Tibial nerve (tissue), 4 donors: ENCODE data around the gene CYB561D2. TPM values are rescaled to one million over a fixed set of nuclear protein-coding genes. Genes with fewer than 3 reads are reported as not detected.

Source experiments
- DNase-seq, 2 donors: peaks; one replicate each; pipeline ENCODE4 v3.0.0-alpha.2; 2019; ENCODE audit warnings: low spot score in 2 of 2
- H3K27ac ChIP-seq, 4 donors: fragments of 200-600 bp; sonication (generic) in 3 of 4; one replicate each; pipeline ENCODE4 v1.5.1; 2017 to 2019; ENCODE audit warnings: mild to moderate bottlenecking in 1 of 4
- H3K27me3 ChIP-seq, 2 donors: fragments of 200-600 bp; sonication (generic) in 1 of 2; one replicate each; pipeline versions ENCODE4 v1.5.1 to v1.6.0; 2017 to 2019
- H3K36me3 ChIP-seq, 3 donors: fragments of 200-600 bp; sonication (generic); one replicate each; pipeline ENCODE4 v1.5.1; 2018 to 2019
- H3K4me1 ChIP-seq, 4 donors: fragments of 200-600 bp; sonication (generic) in 3 of 4; one replicate each; pipeline ENCODE4 v1.5.1; 2017 to 2019
- H3K4me3 ChIP-seq, 4 donors: fragments of 200-600 bp; sonication (generic) in 3 of 4; one replicate each; pipeline ENCODE4 v1.5.1; 2017 to 2019; ENCODE audit warnings: mild to moderate bottlenecking in 1 of 4, moderate library complexity in 1 of 4
- H3K9me3 ChIP-seq, 4 donors: fragments of 200-600 bp; sonication (generic) in 3 of 4; one replicate each; pipeline ENCODE4 v1.5.1; 2017 to 2019
- EP300 ChIP-seq, 2 donors: sonication (generic); formaldehyde crosslinking; IDR thresholded peaks; one replicate each; pipeline ENCODE4 v1.6.1; 2017; ENCODE audit warnings: antibody characterized with exemption in 2 of 2, mild to moderate bottlenecking in 1 of 2
- POLR2A ChIP-seq, 2 donors: fragments of 450-650 bp; IDR thresholded peaks; one replicate each; pipeline ENCODE4 v1.6.1; 2017; ENCODE audit warnings: antibody characterized with exemption in 2 of 2, mild to moderate bottlenecking in 2 of 2, moderate library complexity in 2 of 2
- WGBS, 2 donors: methylation state at CpG; one replicate each; pipeline ENCODE4 v1.1.5; 2018; 5-methylcytosine and 5-hydroxymethylcytosine counted together
- total RNA-seq, 4 donors: library from RNA; depleted of rRNA; stranded (reverse); fragments of >200 nt; gene quantifications; one replicate each; pipeline ENCODE4 v1.1.0, GENCODE V29; 2016
- TF ChIP-seq, protein P1 (sequence below), 5 experiments: fragments of 200-600 bp in 3 of 5; fragments of 450-650 bp in 2 of 5; sonication (generic) in 3 of 5; IDR thresholded peaks; one replicate each; pipeline ENCODE4 v1.5.1; 2016 to 2019; ENCODE audit warnings: antibody characterized with exemption in 5 of 5, mild to moderate bottlenecking in 3 of 5, moderate library complexity in 2 of 5

Gene CYB561D2
- total RNA-seq, 4 donors from 2014 or later, result 16.2 to 21.6 (median 19.2) TPM

DNA sequence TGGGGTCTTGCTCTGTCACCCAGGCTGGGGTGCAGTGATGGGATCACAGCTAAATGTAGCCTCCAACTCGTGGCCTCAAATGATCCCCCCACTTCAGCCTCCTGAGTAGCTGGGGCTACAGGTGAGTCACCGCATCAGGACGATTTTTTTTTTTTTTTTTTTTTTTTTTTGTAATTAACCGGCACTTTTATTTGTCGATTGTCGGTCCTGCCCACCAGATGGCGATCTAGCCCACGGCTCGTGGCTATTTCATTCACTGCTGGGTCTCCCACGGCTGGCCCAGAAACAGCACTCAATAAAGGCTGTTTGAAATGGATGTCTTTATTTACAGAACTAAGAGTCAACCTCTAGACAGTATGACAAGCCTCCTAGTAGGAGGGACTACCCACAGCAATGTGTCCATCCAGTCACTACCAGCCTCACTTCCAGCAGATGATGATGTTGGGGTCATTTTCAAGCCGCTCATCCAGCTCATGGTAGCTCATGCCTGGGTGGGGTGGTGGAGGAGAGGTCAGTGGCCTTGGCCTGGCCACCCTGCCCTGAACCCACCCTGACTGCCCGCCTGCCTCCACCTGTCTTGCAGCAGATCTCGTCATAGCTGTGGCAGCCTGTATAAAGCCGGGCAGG, 3.4 kb upstream of the CYB561D2 start:
- peak in 1 of 2 donors; percentile 62 for DNase-seq
- 10 to 21% methylated on average over 11 to 14 of the region's 14 CpGs for WGBS, 2 donors
- H3K27me3 ChIP-seq, result no peaks in the 10 kb centered on the region
- H3K36me3 ChIP-seq, result peaks cover 0 to 22% (median 0%) of the 10 kb centered on the region in 3 donors
- H3K27ac ChIP-seq, result peak overlapping the region in 1 of 4 donors; percentile 2
- H3K4me1 ChIP-seq, result peaks cover 0 to 59% (median 22%) of the 10 kb centered on the region in 4 donors
- no peak overlapping the region for H3K4me3 ChIP-seq
- H3K9me3 ChIP-seq, result no peaks in the 10 kb centered on the region
- TF ChIP-seq, protein P1, sequence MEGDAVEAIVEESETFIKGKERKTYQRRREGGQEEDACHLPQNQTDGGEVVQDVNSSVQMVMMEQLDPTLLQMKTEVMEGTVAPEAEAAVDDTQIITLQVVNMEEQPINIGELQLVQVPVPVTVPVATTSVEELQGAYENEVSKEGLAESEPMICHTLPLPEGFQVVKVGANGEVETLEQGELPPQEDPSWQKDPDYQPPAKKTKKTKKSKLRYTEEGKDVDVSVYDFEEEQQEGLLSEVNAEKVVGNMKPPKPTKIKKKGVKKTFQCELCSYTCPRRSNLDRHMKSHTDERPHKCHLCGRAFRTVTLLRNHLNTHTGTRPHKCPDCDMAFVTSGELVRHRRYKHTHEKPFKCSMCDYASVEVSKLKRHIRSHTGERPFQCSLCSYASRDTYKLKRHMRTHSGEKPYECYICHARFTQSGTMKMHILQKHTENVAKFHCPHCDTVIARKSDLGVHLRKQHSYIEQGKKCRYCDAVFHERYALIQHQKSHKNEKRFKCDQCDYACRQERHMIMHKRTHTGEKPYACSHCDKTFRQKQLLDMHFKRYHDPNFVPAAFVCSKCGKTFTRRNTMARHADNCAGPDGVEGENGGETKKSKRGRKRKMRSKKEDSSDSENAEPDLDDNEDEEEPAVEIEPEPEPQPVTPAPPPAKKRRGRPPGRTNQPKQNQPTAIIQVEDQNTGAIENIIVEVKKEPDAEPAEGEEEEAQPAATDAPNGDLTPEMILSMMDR (IDR thresholded peaks at IDR 0.05), result peak; percentile 48 to 63 (median 52)
- no peak for TF ChIP-seq EP300 (IDR thresholded peaks at IDR 0.05)

DNA sequence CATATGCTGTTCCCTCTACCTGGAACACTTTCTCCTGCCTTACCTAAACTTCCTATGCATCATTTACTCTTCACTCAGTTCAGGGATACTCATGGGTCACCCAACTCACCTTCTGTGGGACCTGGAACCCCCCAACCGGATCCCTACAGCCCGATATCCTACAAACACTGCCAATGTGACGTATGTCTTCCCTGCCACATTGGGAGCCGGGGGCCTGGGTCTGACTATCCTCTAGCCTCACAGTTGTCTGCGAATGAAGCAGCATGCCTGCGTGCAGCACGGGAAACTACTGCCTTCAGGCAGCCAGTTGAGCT, 492 bp upstream of the CYB561D2 start:
- WGBS, 2 donors, result 1 to 2% methylated on average over 7 of the region's 7 CpGs
- no peaks in the 10 kb centered on the region for H3K27me3 ChIP-seq
- H3K4me1 ChIP-seq, result peaks cover 0 to 77% (median 22%) of the 10 kb centered on the region in 4 donors
- peak overlapping the region; percentile 74 to 96 (median 88) for H3K27ac ChIP-seq
- H3K36me3 ChIP-seq, result peaks cover 0 to 48% (median 10%) of the 10 kb centered on the region in 3 donors
- DNase-seq, result no peak
- no peaks in the 10 kb centered on the region for H3K9me3 ChIP-seq
- TF ChIP-seq POLR2A (IDR thresholded peaks at IDR 0.05) (no peak), EP300 (IDR thresholded peaks at IDR 0.05) (no peak)
- TF ChIP-seq, protein P1 (IDR thresholded peaks at IDR 0.05), result no peak
- peak overlapping the region; percentile 49 to 87 (median 75) for H3K4me3 ChIP-seq

DNA sequence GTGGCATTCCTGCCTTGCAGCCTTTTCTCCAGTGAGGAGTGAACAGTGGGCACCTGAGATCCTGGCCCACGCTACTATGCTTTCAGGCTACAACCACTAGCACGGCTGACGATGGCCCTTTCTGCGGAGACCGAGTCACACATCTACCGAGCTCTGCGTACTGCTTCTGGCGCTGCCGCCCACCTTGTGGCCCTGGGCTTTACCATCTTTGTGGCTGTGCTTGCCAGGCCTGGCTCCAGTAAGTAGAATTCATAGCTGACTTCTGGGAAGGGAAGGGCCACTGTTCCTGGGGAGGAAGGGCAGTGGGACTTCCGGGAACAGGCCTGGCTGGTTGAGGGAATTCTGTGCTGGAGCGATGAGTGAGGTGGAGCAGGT, 648 bp downstream of the CYB561D2 start:
- H3K4me1 ChIP-seq, result peaks cover 0 to 79% (median 29%) of the 10 kb centered on the region in 4 donors
- WGBS, 2 donors, result 56 to 64% methylated on average over 9 to 11 of the region's 11 CpGs
- peak overlapping the region; percentile 74 to 96 (median 88) for H3K27ac ChIP-seq
- peaks cover 0 to 59% (median 12%) of the 10 kb centered on the region in 3 donors for H3K36me3 ChIP-seq
- DNase-seq, result no peak
- no peaks in the 10 kb centered on the region for H3K27me3 ChIP-seq
- TF ChIP-seq EP300 (IDR thresholded peaks at IDR 0.05), result no peak
- TF ChIP-seq, protein P1 (IDR thresholded peaks at IDR 0.05), result no peak
- TF ChIP-seq POLR2A (IDR thresholded peaks at IDR 0.05), result no peak
- H3K9me3 ChIP-seq, result no peaks in the 10 kb centered on the region
- peak overlapping the region; percentile 49 to 87 (median 75) for H3K4me3 ChIP-seq

DNA sequence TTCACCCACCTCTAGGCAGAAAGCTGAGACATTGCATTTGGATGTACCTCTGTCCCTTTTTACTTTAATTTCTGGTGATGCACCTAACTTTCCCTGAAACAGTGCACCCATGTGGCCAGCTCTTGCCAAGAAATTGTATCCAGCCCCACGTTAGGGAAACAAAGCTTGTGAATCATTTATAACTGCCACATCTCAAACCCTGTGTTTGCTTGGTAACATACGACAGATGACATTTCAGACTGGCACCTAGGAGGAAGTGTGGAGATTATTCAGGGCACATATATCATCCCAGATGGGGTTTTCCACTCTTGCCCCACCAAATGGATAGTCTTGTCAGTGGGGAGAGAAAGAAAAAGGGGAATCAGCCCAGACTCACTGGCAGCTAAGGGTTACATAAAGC, 2.1 kb downstream of the CYB561D2 start:
- Histone ChIP-seq H3K27ac (no peak overlapping the region), H3K36me3 (peaks cover 0 to 68% (median 12%) of the 10 kb centered on the region in 3 donors), H3K27me3 (no peaks in the 10 kb centered on the region), H3K9me3 (no peaks in the 10 kb centered on the region), H3K4me1 (peaks cover 5 to 83% (median 43%) of the 10 kb centered on the region in 4 donors), H3K4me3 (no peak overlapping the region)
- TF ChIP-seq, protein P1 (IDR thresholded peaks at IDR 0.05), result no peak
- no peak for DNase-seq
- 34 to 40% methylated on average over 2 of the region's 2 CpGs for WGBS, 2 donors

DNA sequence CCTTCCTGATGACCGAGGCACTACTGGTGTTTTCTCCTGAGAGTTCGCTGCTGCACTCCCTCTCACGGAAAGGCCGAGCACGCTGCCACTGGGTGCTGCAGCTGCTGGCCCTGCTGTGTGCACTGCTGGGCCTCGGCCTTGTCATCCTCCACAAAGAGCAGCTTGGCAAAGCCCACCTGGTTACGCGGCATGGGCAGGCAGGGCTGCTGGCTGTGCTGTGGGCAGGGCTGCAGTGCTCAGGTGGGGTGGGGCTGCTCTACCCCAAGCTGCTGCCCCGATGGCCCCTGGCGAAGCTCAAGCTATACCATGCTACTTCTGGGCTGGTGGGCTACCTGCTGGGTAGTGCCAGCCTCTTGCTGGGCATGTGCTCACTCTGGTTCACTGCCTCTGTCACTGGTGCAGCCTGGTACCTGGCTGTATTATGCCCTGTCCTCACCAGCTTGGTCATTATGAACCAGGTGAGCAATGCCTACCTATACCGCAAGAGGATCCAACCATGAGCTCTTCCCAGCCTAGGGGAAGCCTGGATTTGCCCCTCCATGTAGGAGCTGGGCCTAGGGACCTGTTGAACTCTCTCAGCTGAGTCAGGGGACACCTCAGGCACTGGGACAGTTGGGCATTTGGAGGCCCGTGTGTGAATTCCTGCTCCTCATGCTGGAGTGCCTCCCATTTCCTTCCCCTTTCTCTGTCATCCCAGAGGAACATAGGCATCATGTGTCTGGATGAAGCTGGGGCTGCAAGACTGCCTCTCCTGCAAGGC, 2.8 kb downstream of the CYB561D2 start:
- Histone ChIP-seq H3K36me3 (peaks cover 0 to 62% (median 12%) of the 10 kb centered on the region in 3 donors), H3K4me1 (peaks cover 8 to 83% (median 50%) of the 10 kb centered on the region in 4 donors)

More for the DNA sequence above, 2.8 kb downstream of the CYB561D2 start:
- DNase-seq, result no peak
- Histone ChIP-seq H3K4me3 (no peak overlapping the region), H3K27ac (no peak overlapping the region), H3K27me3 (no peaks in the 10 kb centered on the region), H3K9me3 (no peaks in the 10 kb centered on the region)
- WGBS, 2 donors, result 74 to 79% methylated on average over 8 to 10 of the region's 12 CpGs
- TF ChIP-seq EP300 (IDR thresholded peaks at IDR 0.05) (no peak), POLR2A (IDR thresholded peaks at IDR 0.05) (no peak)
- TF ChIP-seq, protein P1 (IDR thresholded peaks at IDR 0.05), result no peak
